ENCODE results near the gene PRELID2.

Gene PRELID2

GRCh38 chr5:145829708-145830361 is 5.3 kb downstream of the PRELID2 start:
- TF ChIP-seq, protein P1, sequence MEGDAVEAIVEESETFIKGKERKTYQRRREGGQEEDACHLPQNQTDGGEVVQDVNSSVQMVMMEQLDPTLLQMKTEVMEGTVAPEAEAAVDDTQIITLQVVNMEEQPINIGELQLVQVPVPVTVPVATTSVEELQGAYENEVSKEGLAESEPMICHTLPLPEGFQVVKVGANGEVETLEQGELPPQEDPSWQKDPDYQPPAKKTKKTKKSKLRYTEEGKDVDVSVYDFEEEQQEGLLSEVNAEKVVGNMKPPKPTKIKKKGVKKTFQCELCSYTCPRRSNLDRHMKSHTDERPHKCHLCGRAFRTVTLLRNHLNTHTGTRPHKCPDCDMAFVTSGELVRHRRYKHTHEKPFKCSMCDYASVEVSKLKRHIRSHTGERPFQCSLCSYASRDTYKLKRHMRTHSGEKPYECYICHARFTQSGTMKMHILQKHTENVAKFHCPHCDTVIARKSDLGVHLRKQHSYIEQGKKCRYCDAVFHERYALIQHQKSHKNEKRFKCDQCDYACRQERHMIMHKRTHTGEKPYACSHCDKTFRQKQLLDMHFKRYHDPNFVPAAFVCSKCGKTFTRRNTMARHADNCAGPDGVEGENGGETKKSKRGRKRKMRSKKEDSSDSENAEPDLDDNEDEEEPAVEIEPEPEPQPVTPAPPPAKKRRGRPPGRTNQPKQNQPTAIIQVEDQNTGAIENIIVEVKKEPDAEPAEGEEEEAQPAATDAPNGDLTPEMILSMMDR (IDR thresholded peaks at IDR 0.05; ENCODE audit: borderline replicate concordance, insufficient read depth, low read depth, low read length), result no peak
- H3K4me3 ChIP-seq (ENCODE audit: low read depth, low read length), result no peak overlapping the region

DNA sequence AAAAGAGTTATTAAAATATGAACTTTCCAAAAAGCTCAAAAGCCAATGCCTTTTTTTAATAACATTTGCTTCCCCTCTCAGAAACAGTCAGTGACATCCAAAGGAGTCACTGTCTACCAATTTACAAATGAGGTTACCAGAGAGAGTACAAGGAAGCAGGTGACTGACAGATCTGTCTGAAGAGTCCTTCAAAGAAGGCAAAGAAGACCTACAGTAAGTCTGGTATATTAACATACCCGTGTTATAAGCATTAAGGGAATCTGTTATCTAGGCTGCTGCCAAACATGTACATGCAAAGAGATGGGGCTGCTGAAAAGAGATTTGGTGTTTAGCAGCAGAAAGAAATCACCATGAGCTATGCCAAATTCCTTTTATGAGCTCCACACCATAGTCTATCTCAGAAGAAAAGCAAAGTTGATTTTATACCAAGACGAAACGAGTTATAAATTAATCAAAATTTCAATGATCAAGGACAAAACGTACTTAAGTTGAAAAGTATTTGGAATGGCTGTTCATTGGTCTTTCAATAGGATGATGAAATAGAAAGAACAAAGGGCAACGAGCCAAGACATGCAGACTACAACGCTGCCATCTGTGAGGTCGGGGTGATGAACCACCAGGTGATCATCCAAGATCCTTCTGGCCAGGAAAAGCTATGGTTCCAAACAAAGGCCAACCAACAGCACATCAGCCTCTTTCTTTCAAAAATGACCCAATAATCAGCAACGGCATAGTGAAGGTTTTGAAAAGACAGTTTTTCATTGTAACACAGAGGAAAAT is 8.1 kb downstream of the PRELID2 start:
- TF ChIP-seq, protein P1 (IDR thresholded peaks at IDR 0.05; ENCODE audit: borderline replicate concordance, insufficient read depth, low read depth, low read length), result no peak
- H3K4me3 ChIP-seq (ENCODE audit: low read depth, low read length), result no peak overlapping the region

GRCh38 chr5:145825751-145826180 is 9.4 kb downstream of the PRELID2 start:
- H3K4me3 ChIP-seq (ENCODE audit: low read depth, low read length), result no peak overlapping the region
- TF ChIP-seq, protein P1 (IDR thresholded peaks at IDR 0.05; ENCODE audit: borderline replicate concordance, insufficient read depth, low read depth, low read length), result peak; percentile 42; the same call in 1 of the 2 replicates

GRCh38 chr5:145824040-145824439 is 11.1 kb downstream of the PRELID2 start:
- TF ChIP-seq, protein P1 (IDR thresholded peaks at IDR 0.05; ENCODE audit: borderline replicate concordance, insufficient read depth, low read depth, low read length), result no peak
- no peak overlapping the region for H3K4me3 ChIP-seq (ENCODE audit: low read depth, low read length)

GRCh38 chr5:145818604-145819003 is 16.5 kb downstream of the PRELID2 start:
- no peak overlapping the region for H3K4me3 ChIP-seq (ENCODE audit: low read depth, low read length)
- TF ChIP-seq, protein P1 (IDR thresholded peaks at IDR 0.05; ENCODE audit: borderline replicate concordance, insufficient read depth, low read depth, low read length), result no peak

DNA sequence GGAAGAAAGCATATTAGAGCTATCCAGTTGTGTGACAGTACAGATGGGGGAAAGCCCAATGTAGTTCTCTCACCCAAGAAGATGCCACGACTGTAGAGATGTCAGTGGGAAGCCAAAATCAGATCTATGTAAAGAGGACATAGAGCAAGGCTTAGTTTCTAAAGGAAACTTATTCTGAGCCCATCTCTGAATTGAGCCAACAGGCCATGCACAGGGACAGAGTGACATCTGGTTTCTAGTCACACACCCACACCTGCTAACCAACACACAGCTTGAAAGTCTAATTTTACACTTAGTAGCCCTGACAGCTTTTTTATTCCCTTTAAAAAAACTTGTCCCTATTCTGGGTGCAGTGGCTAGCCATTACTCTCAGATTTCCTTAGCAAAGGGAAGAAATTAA is 22.3 kb downstream of the PRELID2 start:
- TF ChIP-seq, protein P1 (IDR thresholded peaks at IDR 0.05; ENCODE audit: borderline replicate concordance, insufficient read depth, low read depth, low read length), result no peak
- no peak overlapping the region for H3K4me3 ChIP-seq (ENCODE audit: low read depth, low read length)
